B cell (primary cell): Measurements from ENCODE around the gene PHF20.

ENCODE experiments used
- CTCF ChIP-seq: fragments of 200-600 bp; IDR thresholded peaks from one replicate; pipeline ENCODE4 v1.8.0; 2022; ENCODE audit warnings: antibody characterized with exemption, mild to moderate bottlenecking
- EZH2 ChIP-seq: IDR thresholded peaks from 2 replicates; pipeline ENCODE4 v1.6.1; 2012; ENCODE audit warnings: borderline replicate concordance, low read depth, mild to moderate bottlenecking, moderate library complexity, low read length; ENCODE audit not compliant: insufficient read depth, poor library complexity, severe bottlenecking

- TF ChIP-seq CTCF, result no peak
- TF ChIP-seq EZH2, result no peak
Measured at GRCh38 chr20:35918021-35918420, 146.2 kb downstream of the PHF20 start.
